Measurements from ENCODE around the gene IMMP2L.

Gene IMMP2L

DNA sequence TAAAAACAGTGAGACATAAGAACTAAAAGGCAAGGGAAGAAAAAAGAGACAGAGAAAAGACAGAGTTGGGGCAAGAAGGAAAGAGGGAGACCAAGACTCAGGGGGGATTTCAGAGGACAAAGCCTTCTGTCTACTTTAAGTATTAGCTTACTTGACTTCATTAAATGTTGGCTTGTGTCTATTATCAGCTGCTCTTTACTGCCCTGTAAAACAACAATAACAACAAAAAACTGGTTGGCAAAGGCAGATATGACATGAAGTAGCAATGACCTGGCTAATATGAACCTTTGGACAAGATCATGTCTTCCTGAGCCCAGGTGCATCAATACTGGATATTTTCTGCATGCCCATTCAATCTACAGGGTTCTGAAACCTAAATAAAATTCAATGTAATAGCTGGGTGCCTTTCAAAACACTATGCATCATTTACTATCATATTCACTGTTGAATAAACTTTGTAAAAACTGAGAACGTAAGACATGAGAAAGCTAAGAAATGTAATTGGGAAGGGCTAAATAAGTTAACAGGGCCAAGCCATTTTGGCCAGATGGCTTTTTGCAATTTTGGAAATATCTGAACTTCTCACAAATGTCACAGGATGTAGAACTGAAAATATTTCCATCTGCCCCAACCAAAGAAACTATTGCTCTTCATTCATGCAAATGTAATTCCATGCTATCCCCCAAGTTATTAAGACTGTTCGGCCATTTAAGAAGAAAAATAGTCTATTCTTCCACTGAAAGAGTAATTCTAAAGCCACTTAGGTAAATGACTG, 422.0 kb downstream of the IMMP2L start:
- no peak for DNase-seq

DNA sequence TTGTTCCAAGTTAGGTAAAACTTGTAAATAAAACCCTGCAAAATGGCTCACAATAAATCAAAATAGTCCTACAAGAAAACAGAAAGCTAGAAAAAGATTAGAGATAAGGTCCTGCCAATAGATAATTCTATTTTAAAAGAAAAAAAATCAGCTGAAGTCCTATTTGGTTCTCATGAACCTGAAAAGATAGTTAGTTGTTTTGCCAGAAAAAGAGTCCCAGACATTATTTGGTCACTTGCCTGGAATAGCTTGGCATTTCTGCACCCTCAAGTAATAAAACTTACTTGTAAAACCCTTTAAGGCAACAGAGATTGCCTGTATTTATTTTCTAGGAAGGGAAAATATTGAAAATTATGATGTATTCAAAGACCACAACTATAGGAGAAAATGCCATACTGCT, 423.7 kb downstream of the IMMP2L start:
- DNase-seq, result no peak

GRCh38 chr7:111138193-111138569, 424.1 kb downstream of the IMMP2L start:
- no peak for DNase-seq

GRCh38 chr7:111137296-111138192, 424.7 kb downstream of the IMMP2L start:
- no peak for DNase-seq

GRCh38 chr7:111132833-111133232, 429.5 kb downstream of the IMMP2L start:
- no peak for DNase-seq

- DNase-seq, result no peak
Observed at GRCh38 chr7:111129435-111129834, 432.9 kb downstream of the IMMP2L start.

DNA sequence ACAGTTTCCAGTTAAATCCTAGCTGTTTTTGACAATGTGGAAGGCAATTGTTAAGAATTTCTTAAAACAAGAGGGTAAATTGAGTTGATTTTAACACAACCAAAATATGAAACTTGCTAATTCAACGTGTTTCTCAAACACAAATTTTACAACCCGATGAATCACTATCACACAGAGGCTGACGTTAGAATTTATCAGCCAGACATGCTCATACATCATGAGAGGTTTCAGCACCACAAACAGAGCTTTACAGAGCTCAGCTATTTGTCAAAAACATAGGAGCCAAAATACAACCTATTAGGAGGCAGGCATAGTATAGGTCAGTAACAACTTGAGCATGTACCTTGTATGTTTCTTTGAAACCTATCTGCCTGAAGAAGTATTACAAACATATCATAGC, 435.3 kb downstream of the IMMP2L start:
- DNase-seq, result no peak

DNA sequence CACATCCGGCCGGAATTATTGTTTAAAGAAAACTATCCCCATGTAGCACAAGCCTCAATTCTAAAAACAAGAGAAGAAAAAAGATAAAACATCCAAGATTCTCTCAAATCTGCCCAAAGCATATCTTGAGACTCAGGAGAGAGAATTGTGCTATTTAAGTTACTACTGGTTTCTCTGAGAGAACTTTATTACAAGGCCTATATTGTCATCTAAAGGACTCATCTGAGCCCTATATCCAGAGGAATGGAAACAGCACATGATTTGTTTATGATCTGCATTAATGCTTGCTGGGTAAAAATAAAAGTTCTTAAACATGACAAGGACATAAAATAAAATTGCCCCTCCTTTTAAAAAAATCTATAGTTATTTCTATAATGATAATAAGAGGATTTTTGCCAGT, 446.3 kb downstream of the IMMP2L start:
- no peak for DNase-seq

GRCh38 chr7:111113263-111114017, 448.9 kb downstream of the IMMP2L start:
- DNase-seq, result no peak

- DNase-seq, result no peak
Observed at GRCh38 chr7:111112439-111112838, 449.9 kb downstream of the IMMP2L start.

- DNase-seq, result no peak
Observed at GRCh38 chr7:111108496-111108895, 453.8 kb downstream of the IMMP2L start.

- DNase-seq, result no peak
Observed at GRCh38 chr7:111108000-111108399, 454.3 kb downstream of the IMMP2L start.

- no peak for DNase-seq
Observed at GRCh38 chr7:111107579-111107978, 454.7 kb downstream of the IMMP2L start.

- no peak for DNase-seq
Observed at GRCh38 chr7:111105269-111105668, 457.0 kb downstream of the IMMP2L start.

GRCh38 chr7:111104710-111105109, 457.6 kb downstream of the IMMP2L start:
- DNase-seq, result no peak

- DNase-seq, result no peak
Observed at GRCh38 chr7:111103678-111104274, 458.5 kb downstream of the IMMP2L start.

DNA sequence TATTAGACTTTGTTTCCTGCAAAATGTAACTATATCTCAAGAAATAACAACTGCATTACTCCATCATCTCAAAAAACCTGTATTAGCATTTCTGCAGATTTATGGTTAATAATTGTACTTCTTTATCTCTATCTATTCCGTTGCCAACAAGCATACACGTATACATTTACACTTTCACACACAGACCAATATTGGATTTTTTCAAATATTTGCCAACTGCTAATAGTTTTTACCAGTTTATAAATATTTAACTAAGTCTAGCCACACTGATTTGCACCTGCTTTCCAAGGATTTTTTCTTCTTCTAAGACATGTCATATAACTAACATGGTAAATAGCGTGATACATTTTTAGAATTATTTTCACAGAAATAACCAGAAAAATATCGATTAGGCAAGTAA, 459.2 kb downstream of the IMMP2L start:
- DNase-seq, result no peak

DNA sequence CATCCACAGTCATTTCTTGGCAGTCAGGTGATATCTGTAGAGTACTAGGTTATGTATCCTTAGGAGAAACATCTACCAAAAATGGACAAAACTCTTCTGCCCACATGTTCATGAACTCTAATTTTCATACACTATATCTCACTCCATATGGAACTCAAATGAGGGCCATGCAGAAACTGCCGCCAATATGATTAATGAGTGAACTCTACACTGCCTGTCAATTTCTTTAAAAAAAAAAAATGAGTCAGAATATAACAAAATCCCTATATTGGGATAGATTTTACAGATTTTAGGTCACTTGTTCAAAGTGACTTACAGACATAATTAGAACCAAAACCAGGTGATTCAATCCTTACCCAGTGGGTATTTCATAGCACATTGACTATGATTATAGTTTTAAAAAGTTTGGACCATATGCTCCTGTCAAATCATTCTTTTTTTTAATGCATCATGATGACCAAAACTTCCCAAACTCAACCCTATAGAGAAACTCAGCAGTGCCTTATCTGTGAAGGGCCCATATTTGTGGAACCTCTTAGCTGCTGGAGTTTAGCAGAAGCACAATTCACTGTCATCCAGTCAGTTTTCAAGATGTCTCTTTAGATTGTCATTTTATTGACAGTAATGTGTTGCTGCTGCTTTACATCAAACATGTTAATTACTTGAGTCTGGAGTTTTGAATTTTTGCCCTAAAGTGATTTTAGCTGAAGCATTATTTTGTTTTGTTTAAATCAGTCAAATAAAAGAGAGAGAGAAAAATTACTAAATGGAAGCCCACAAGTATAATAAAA, 460.2 kb downstream of the IMMP2L start:
- DNase-seq, result no peak

DNA sequence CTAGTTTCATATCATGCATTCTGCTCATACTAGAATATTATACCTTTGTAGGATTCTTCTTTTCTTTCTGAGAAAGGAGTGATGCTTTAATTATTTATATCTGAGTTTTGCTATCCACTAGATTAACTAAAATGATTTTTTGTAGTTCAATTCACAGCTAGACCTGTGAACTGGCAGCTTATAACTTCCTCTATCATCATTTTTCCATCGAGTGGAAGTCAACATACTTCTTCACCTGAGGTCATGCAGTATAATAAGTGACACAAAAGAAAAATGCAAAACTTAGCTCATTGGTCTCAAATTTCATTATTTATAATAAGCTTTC, 463.4 kb downstream of the IMMP2L start:
- DNase-seq, result no peak

DNA sequence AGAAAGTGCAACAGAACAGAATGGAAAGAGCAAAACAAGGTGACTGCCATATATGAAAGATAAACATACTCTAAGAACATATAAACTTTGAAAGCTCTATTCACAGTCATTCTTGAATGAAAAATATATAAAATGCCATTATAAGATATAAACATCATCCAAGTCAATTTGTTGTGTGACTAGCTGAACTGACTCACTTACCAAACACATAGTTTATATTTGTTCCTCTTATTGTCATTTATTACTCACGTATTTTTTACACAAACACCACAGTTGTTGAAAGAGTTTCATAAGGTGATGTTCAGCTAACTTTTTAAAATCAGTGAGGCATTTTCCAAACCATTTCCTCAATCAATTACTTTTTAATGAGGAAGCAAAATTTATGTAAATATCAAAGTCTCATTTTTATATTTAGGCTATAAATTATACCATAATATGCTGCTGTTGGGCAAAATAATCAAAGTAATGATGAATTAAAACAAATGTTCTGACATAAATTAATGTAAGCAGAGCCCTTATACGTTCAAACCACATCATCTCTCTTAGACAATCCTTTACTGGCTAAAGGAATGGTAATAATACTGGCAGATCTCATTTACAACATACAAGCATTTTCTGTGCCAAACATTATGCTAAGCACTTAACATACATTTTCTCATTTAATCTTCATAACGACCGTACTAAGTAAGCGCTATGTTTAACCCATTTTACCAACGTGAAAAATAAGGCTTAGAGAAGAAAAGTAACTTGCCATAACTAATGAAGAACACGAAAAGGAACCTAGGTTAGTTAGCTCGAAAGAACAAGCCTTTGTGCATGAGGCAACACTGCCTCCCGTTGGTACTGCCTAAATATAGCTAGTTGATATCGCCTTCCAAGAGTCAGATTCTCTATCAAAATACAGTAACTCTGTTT, 464.0 kb downstream of the IMMP2L start:
- peak; percentile 18 for DNase-seq

GRCh38 chr7:111096997-111097396, 465.3 kb downstream of the IMMP2L start:
- no peak for DNase-seq

Data from NCI-H446 treated with DMSO at 0.1 percent for 48 hours (cell line).